SU-DHL-6 (cell line): ENCODE data around the gene CENPF.
"Not testable (repeated sequence)": the region's sequence is repeated elsewhere in the genome, so short reads cannot be mapped to it uniquely, and the experiment has no call there.

Experiments
- H2AFZ ChIP-seq: fragments of 200-600 bp; sonication (generic); 2 replicates; pipeline ENCODE4 v1.6.1; 2014; ENCODE audit warnings: low read depth, mild to moderate bottlenecking, moderate library complexity, mixed read lengths, antibody characterized with exemption, low read length; ENCODE audit not compliant: severe bottlenecking
- H3F3A ChIP-seq: fragments of 200-600 bp; shearing (Covaris generic); 2 replicates; pipeline ENCODE4 v1.6.0; 2016; ENCODE audit warnings: antibody characterized with exemption, mild to moderate bottlenecking; ENCODE audit not compliant: insufficient read depth
- H3K27ac ChIP-seq: fragments of 200-600 bp; sonication (generic); 2 replicates; pipeline ENCODE4 v1.5.1; 2016; ENCODE audit warnings: low read depth, mild to moderate bottlenecking, low read length, moderate library complexity, mixed read lengths
- H3K27me3 ChIP-seq: fragments of 200-600 bp; sonication (generic), shearing (Covaris generic); 2 replicates; pipeline ENCODE4 v1.6.0; 2014; ENCODE audit warnings: mild to moderate bottlenecking, low read length
- H3K36me3 ChIP-seq: fragments of 200-600 bp; sonication (generic); 2 replicates; pipeline ENCODE4 v1.6.1; 2014; ENCODE audit warnings: mild to moderate bottlenecking, low read length, mixed read lengths
- H3K4me2 ChIP-seq: fragments of 300-600, 200-600 bp; shearing (Covaris generic), sonication (generic); 2 replicates; pipeline ENCODE4 v1.6.0; 2014; ENCODE audit warnings: low read length, low read depth, mild to moderate bottlenecking; ENCODE audit not compliant: poor library complexity, severe bottlenecking
- H3K4me3 ChIP-seq: fragments of 200-600 bp; sonication (generic); 2 replicates; pipeline ENCODE4 v1.5.1; 2014; ENCODE audit warnings: antibody characterized with exemption, low read length, mild to moderate bottlenecking, mixed read lengths; ENCODE audit not compliant: insufficient read depth, poor library complexity, severe bottlenecking
- H3K79me2 ChIP-seq: fragments of 200-600 bp; sonication (generic); 2 replicates; pipeline ENCODE4 v1.6.1; 2014; ENCODE audit warnings: mild to moderate bottlenecking, low read length, moderate library complexity; ENCODE audit not compliant: insufficient read depth
- H3K9ac ChIP-seq: fragments of 200-600 bp; sonication (generic); 2 replicates; pipeline ENCODE4 v1.7.0; 2014; ENCODE audit warnings: mild to moderate bottlenecking, low read length
- H3K9me2 ChIP-seq: fragments of 200-600 bp; sonication (generic); replicated peaks from 2 replicates; pipeline ENCODE4 v1.6.1; 2014; ENCODE audit warnings: low read length; ENCODE audit not compliant: insufficient read depth
- H3K9me3 ChIP-seq: fragments of 200-600 bp; sonication (generic); 2 replicates; pipeline ENCODE4 v1.6.1; 2014; ENCODE audit warnings: low read length, mixed read lengths; ENCODE audit not compliant: insufficient read depth
- H4K20me1 ChIP-seq: fragments of 200-600 bp; sonication (generic); 2 replicates; pipeline ENCODE4 v1.6.1; 2014; ENCODE audit warnings: low read depth, mild to moderate bottlenecking, antibody characterized with exemption, low read length, moderate library complexity, mixed read lengths
- EZH2phosphoT487 ChIP-seq: fragments of 200-600 bp; sonication (generic), shearing (Covaris generic); conservative IDR thresholded peaks from 2 replicates; pipeline ENCODE4 v1.6.1; 2018; ENCODE audit warnings: mild to moderate bottlenecking, antibody characterized with exemption, low read length, moderate library complexity, mixed read lengths
- TF ChIP-seq, protein P1 (sequence below): fragments of 200-600 bp; sonication (generic); IDR thresholded peaks from one replicate; pipeline ENCODE4 v1.5.1; 2017; ENCODE audit warnings: antibody characterized with exemption, mild to moderate bottlenecking, low read length, moderate library complexity; ENCODE audit not compliant: insufficient read depth, poor library complexity, severe bottlenecking

Gene CENPF

GRCh38 chr1:214670098-214670497 is 67.1 kb downstream of the CENPF start:
- H3K79me2 ChIP-seq = no peaks in the 10 kb centered on the region
- H3K9me3 ChIP-seq = no peaks in the 10 kb centered on the region
- H4K20me1 ChIP-seq = no peaks in the 10 kb centered on the region
- H3K36me3 ChIP-seq = 0 out of 2 replicates have a peak, but pooled peaks cover 9% of the 10 kb centered on the region
- no peak for TF ChIP-seq EZH2phosphoT487
- TF ChIP-seq, protein P1, sequence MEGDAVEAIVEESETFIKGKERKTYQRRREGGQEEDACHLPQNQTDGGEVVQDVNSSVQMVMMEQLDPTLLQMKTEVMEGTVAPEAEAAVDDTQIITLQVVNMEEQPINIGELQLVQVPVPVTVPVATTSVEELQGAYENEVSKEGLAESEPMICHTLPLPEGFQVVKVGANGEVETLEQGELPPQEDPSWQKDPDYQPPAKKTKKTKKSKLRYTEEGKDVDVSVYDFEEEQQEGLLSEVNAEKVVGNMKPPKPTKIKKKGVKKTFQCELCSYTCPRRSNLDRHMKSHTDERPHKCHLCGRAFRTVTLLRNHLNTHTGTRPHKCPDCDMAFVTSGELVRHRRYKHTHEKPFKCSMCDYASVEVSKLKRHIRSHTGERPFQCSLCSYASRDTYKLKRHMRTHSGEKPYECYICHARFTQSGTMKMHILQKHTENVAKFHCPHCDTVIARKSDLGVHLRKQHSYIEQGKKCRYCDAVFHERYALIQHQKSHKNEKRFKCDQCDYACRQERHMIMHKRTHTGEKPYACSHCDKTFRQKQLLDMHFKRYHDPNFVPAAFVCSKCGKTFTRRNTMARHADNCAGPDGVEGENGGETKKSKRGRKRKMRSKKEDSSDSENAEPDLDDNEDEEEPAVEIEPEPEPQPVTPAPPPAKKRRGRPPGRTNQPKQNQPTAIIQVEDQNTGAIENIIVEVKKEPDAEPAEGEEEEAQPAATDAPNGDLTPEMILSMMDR = no peak
- no peak overlapping the region for H3K27ac ChIP-seq
- no peak overlapping the region for H3K9ac ChIP-seq
- H3K27me3 ChIP-seq = no peaks in the 10 kb centered on the region
- no peaks in the 10 kb centered on the region for H3K9me2 ChIP-seq
- H2AFZ ChIP-seq = no peak overlapping the region
- no peak overlapping the region for H3K4me3 ChIP-seq
- no peaks in the 10 kb centered on the region for H3F3A ChIP-seq
- H3K4me2 ChIP-seq = no peak overlapping the region

DNA sequence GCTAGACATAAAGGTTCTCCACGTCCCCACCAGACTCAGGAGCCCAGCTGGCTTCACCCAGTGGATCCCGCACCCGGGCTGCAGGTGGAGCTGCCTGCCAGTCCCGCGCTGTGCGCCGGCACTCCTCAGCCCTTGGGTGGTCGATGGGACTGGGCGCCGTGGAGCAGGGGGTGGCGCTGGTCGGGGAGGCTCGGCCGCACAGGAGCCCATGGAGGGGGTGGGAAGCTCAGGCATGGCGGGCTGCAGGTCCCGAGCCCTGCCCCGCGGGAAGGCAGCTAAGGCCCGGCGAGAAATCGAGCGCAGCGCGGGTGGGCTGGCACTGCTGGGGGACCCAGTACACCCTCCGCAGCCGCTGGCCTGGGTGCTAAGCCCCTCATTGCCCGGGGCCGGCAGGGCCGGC is 70.0 kb downstream of the CENPF start:
- H3K9me3 ChIP-seq, H3F3A ChIP-seq, H2AFZ ChIP-seq, H3K79me2 ChIP-seq, H3K27ac ChIP-seq, H3K9me2 ChIP-seq, H3K4me2 ChIP-seq, H3K9ac ChIP-seq, H3K36me3 ChIP-seq, H3K27me3 ChIP-seq, H3K4me3 ChIP-seq, H4K20me1 ChIP-seq: not testable (repeated sequence)

- Histone ChIP-seq H3K4me3 (no peak overlapping the region), H3F3A (no peaks in the 10 kb centered on the region), H3K79me2 (no peaks in the 10 kb centered on the region), H3K9ac (no peak overlapping the region), H3K27ac (no peak overlapping the region), H3K27me3 (no peaks in the 10 kb centered on the region), H3K9me3 (no peaks in the 10 kb centered on the region), H3K4me2 (no peak overlapping the region), H3K9me2 (no peaks in the 10 kb centered on the region), H4K20me1 (no peaks in the 10 kb centered on the region), H2AFZ (no peak overlapping the region), H3K36me3 (no peaks in the 10 kb centered on the region)
- TF ChIP-seq, protein P1 = no peak
- no peak for TF ChIP-seq EZH2phosphoT487
Observed at GRCh38 chr1:214673576-214673975, 70.6 kb downstream of the CENPF start.

DNA sequence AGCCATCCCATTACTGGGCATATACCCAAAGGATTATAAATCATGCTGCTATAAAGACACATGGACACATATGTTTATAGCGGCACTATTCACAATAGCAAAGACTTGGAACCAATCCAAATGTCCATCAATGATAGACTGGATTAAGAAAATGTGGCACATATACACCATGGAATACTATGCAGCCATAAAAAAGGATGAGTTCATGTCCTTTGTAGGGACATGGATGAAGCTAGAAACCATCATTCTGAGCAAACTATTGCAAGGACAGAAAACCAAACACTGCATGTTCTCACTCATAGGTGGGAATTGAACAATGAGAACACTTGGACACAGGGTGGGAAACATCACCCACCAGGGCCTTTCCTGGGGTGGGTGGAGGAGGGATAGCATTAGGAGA is 72.5 kb downstream of the CENPF start:
- not testable (repeated sequence) for H4K20me1 ChIP-seq, H3K4me2 ChIP-seq, H3K9me3 ChIP-seq, H3K9ac ChIP-seq, H3K9me2 ChIP-seq, H3K79me2 ChIP-seq, H3K4me3 ChIP-seq, H2AFZ ChIP-seq, H3K27ac ChIP-seq, H3F3A ChIP-seq, H3K27me3 ChIP-seq, H3K36me3 ChIP-seq
